ENCODE results near the gene SPCS2.
"Not testable (repeated sequence)": the region's sequence is repeated elsewhere in the genome, so short reads cannot be mapped to it uniquely, and the experiment has no call there.

Gene SPCS2

GRCh38 chr11:75002516-75002915, 53.5 kb downstream of the SPCS2 start:
- no peak for DNase-seq (ENCODE audit: low read depth in 2 of 2)

- DNase-seq (ENCODE audit: low read depth in 2 of 2): no peak
Measured at GRCh38 chr11:75004215-75004614, 55.1 kb downstream of the SPCS2 start.

GRCh38 chr11:75011357-75011756, 62.3 kb downstream of the SPCS2 start:
- DNase-seq (ENCODE audit: low read depth in 2 of 2): no peak

GRCh38 chr11:75011872-75012271, 62.8 kb downstream of the SPCS2 start:
- no peak for DNase-seq (ENCODE audit: low read depth in 2 of 2)

- DNase-seq (ENCODE audit: low read depth in 2 of 2): no peak
Measured at GRCh38 chr11:75013051-75013450, 64.0 kb downstream of the SPCS2 start.

- peak; percentile 52 to 57 for DNase-seq (ENCODE audit: low read depth in 2 of 2)
Measured at GRCh38 chr11:75014129-75014528, 65.1 kb downstream of the SPCS2 start.

GRCh38 chr11:75019200-75019599, 70.1 kb downstream of the SPCS2 start:
- DNase-seq (ENCODE audit: low read depth in 2 of 2): not testable (repeated sequence)

GRCh38 chr11:75020328-75020727, 71.3 kb downstream of the SPCS2 start:
- DNase-seq (ENCODE audit: low read depth in 2 of 2): not testable (repeated sequence)

GRCh38 chr11:75022296-75022695, 73.2 kb downstream of the SPCS2 start:
- DNase-seq (ENCODE audit: low read depth in 2 of 2): no peak

GRCh38 chr11:75022759-75023396, 73.8 kb downstream of the SPCS2 start:
- DNase-seq (ENCODE audit: low read depth in 2 of 2): peak; percentile 26 to 46

- DNase-seq (ENCODE audit: low read depth in 2 of 2): no peak
Measured at GRCh38 chr11:75023446-75024067, 74.5 kb downstream of the SPCS2 start.

GRCh38 chr11:75024068-75024449, 75.0 kb downstream of the SPCS2 start:
- DNase-seq (ENCODE audit: low read depth in 2 of 2): no peak

- DNase-seq (ENCODE audit: low read depth in 2 of 2): no peak
Measured at GRCh38 chr11:75024764-75025211, 75.7 kb downstream of the SPCS2 start.

GRCh38 chr11:75025561-75025960, 76.5 kb downstream of the SPCS2 start:
- no peak for DNase-seq (ENCODE audit: low read depth in 2 of 2)

- DNase-seq (ENCODE audit: low read depth in 2 of 2): no peak
Measured at GRCh38 chr11:75028321-75028720, 79.3 kb downstream of the SPCS2 start.
